Colon (tissue), 2 donors: ENCODE results near the gene PLA2G4B.
"Not testable (repeated sequence)": the region's sequence is repeated elsewhere in the genome, so short reads cannot be mapped to it uniquely, and the experiment has no call there.

Experiments
- FAIRE-seq: peaks from 2 replicates; lab custom pipeline; 2012; peaks lifted over from hg19 to GRCh38; lab: Jason Lieb, UNC
- donor health status: control.
- donor health status: control.

PLA2G4B gene

GRCh38 chr15:41825572-41826535, 12.8 kb upstream of the PLA2G4B start:
- FAIRE-seq, result no peak

- FAIRE-seq, result no peak
These were observed 11.3 kb upstream of the PLA2G4B start for GRCh38 chr15:41827290-41827879.

- no peak for FAIRE-seq
These were observed 10.5 kb upstream of the PLA2G4B start, which contains the start of gene JMJD7 for GRCh38 chr15:41827880-41828806. TSS of gene JMJD7 (plus strand) at chr15:41828092. CDS start at chr15:41828125, 33 bp downstream.

- no peak for FAIRE-seq
These were observed 9.9 kb upstream of the PLA2G4B start for GRCh38 chr15:41828807-41829141.

GRCh38 chr15:41829959-41830646, 8.5 kb upstream of the PLA2G4B start:
- FAIRE-seq, result no peak

- not testable (repeated sequence) for FAIRE-seq
These were observed 7.4 kb upstream of the PLA2G4B start for GRCh38 chr15:41831291-41831690.

GRCh38 chr15:41832208-41832607, 6.4 kb upstream of the PLA2G4B start:
- FAIRE-seq, result no peak

- no peak for FAIRE-seq
These were observed 5.8 kb upstream of the PLA2G4B start for GRCh38 chr15:41832875-41833274.

GRCh38 chr15:41834096-41834495, 4.6 kb upstream of the PLA2G4B start:
- FAIRE-seq, result no peak

- FAIRE-seq, result no peak
These were observed 2.6 kb upstream of the PLA2G4B start for GRCh38 chr15:41836073-41836472.

- FAIRE-seq, result no peak
These were observed 1.8 kb upstream of the PLA2G4B start for GRCh38 chr15:41836713-41837454.

GRCh38 chr15:41839781-41840491, 1.3 kb downstream of the PLA2G4B start:
- FAIRE-seq, result no peak

- FAIRE-seq, result no peak
These were observed 2.0 kb downstream of the PLA2G4B start for GRCh38 chr15:41840673-41841072.

- FAIRE-seq, result no peak
These were observed 2.5 kb downstream of the PLA2G4B start for GRCh38 chr15:41841131-41841530.

GRCh38 chr15:41842229-41842628, 3.6 kb downstream of the PLA2G4B start:
- no peak for FAIRE-seq

- FAIRE-seq, result no peak
These were observed 4.9 kb downstream of the PLA2G4B start for GRCh38 chr15:41843571-41843970.

GRCh38 chr15:41844814-41845213, 6.2 kb downstream of the PLA2G4B start:
- no peak for FAIRE-seq

GRCh38 chr15:41847206-41847605, 8.6 kb downstream of the PLA2G4B start:
- no peak for FAIRE-seq

- no peak for FAIRE-seq
These were observed 9.3 kb downstream of the PLA2G4B start for GRCh38 chr15:41847981-41848380.

- no peak for FAIRE-seq
These were observed 10.0 kb downstream of the PLA2G4B start for GRCh38 chr15:41848631-41849030.
